RWPE2 (cell line): Measurements from ENCODE around the gene SLC29A3.

Experiments
- ATAC-seq: fragments of 200-7000 bp; cut with Tn5 transposase; 3 replicates; pipeline ENCODE4 v1.9.1; 2021; ENCODE audit warnings: low read depth
- DNase-seq: peaks from one replicate; pipeline ENCODE4 v3.0.0-alpha.2; 2020; ENCODE audit warnings: low spot score
- H3K27ac ChIP-seq: fragments of 450-650 bp; 2 replicates; pipeline ENCODE4 v1.5.1; 2017; ENCODE audit warnings: mild to moderate bottlenecking; ENCODE audit not compliant: poor library complexity, severe bottlenecking
- H3K27me3 ChIP-seq: fragments of 250-450 bp; sonication (Bioruptor Pico); 2 replicates; pipeline ENCODE4 v1.5.1; 2021; ENCODE audit warnings: mild to moderate bottlenecking, moderate library complexity; ENCODE audit not compliant: insufficient read depth, poor library complexity, severe bottlenecking
- H3K36me3 ChIP-seq: fragments of 250-450 bp; sonication (Bioruptor Pico); 2 replicates; pipeline ENCODE4 v1.5.1; 2020; ENCODE audit warnings: low read depth, mild to moderate bottlenecking, moderate library complexity
- H3K4me1 ChIP-seq: fragments of 250-450 bp; sonication (Bioruptor Pico); 2 replicates; pipeline ENCODE4 v1.5.1; 2021; ENCODE audit warnings: mild to moderate bottlenecking, moderate library complexity; ENCODE audit not compliant: insufficient read depth, poor library complexity, severe bottlenecking
- H3K4me3 ChIP-seq: fragments of 250-450 bp; sonication (Bioruptor Pico); 2 replicates; pipeline ENCODE4 v1.5.1; 2021; ENCODE audit warnings: mild to moderate bottlenecking, moderate library complexity; ENCODE audit not compliant: severe bottlenecking
- H3K9me3 ChIP-seq: fragments of 250-450 bp; sonication (Bioruptor Pico); 2 replicates; pipeline ENCODE4 v1.5.1; 2021; ENCODE audit warnings: mild to moderate bottlenecking, moderate library complexity; ENCODE audit not compliant: severe bottlenecking
- CTCF ChIP-seq: fragments of 450-650 bp; IDR thresholded peaks from one replicate; pipeline ENCODE4 v1.5.1; 2017; ENCODE audit warnings: mild to moderate bottlenecking, moderate library complexity; ENCODE audit not compliant: poor library complexity, severe bottlenecking

Gene SLC29A3

GRCh38 chr10:71316056-71316785, 2.8 kb upstream of the SLC29A3 start:
- no peaks in the 10 kb centered on the region for H3K9me3 ChIP-seq
- ATAC-seq, result no peak

GRCh38 chr10:71316786-71317160, 2.3 kb upstream of the SLC29A3 start:
- Histone ChIP-seq H3K27me3 (no peaks in the 10 kb centered on the region), H3K9me3 (no peaks in the 10 kb centered on the region), H3K27ac (no peak overlapping the region), H3K4me3 (no peak overlapping the region), H3K4me1 (no peaks in the 10 kb centered on the region), H3K36me3 (no peaks in the 10 kb centered on the region)
- TF ChIP-seq CTCF, result no peak
- no peak for ATAC-seq
- no peak for DNase-seq

More at GRCh38 chr10:71316056-71316785, 2.8 kb upstream of the SLC29A3 start:
- H3K27ac ChIP-seq, result no peak overlapping the region
- no peak overlapping the region for H3K4me3 ChIP-seq
- H3K4me1 ChIP-seq, result no peaks in the 10 kb centered on the region
- no peak for DNase-seq
- no peak for TF ChIP-seq CTCF
- H3K27me3 ChIP-seq, result no peaks in the 10 kb centered on the region
- H3K36me3 ChIP-seq, result no peaks in the 10 kb centered on the region

GRCh38 chr10:71317739-71318138, 1.3 kb upstream of the SLC29A3 start:
- DNase-seq (no peak), ATAC-seq (no peak)
- Histone ChIP-seq H3K27ac (no peak overlapping the region), H3K4me1 (no peaks in the 10 kb centered on the region), H3K9me3 (no peaks in the 10 kb centered on the region), H3K27me3 (no peaks in the 10 kb centered on the region), H3K4me3 (no peak overlapping the region), H3K36me3 (no peaks in the 10 kb centered on the region)
- no peak for TF ChIP-seq CTCF

GRCh38 chr10:71319800-71320392, 837 bp downstream of the SLC29A3 start:
- peak; percentile 27 for TF ChIP-seq CTCF
- H3K27ac ChIP-seq, result no peak overlapping the region
- ATAC-seq (no peak), DNase-seq (no peak)
- H3K9me3 ChIP-seq, result no peaks in the 10 kb centered on the region
- peak overlapping the region; percentile 47 for H3K4me3 ChIP-seq
- no peaks in the 10 kb centered on the region for H3K4me1 ChIP-seq
- H3K36me3 ChIP-seq, result no peaks in the 10 kb centered on the region
- no peaks in the 10 kb centered on the region for H3K27me3 ChIP-seq

- TF ChIP-seq CTCF, result no peak
- Histone ChIP-seq H3K4me1 (no peaks in the 10 kb centered on the region), H3K9me3 (no peaks in the 10 kb centered on the region), H3K27me3 (no peaks in the 10 kb centered on the region), H3K36me3 (no peaks in the 10 kb centered on the region), H3K27ac (no peak overlapping the region), H3K4me3 (no peak overlapping the region)
- no peak for DNase-seq
- ATAC-seq, result no peak
Observed at GRCh38 chr10:71320592-71320991, 1.5 kb downstream of the SLC29A3 start.
